ENCODE results near the gene SYNGR1.
"Not testable (repeated sequence)": the region's sequence is repeated elsewhere in the genome, so short reads cannot be mapped to it uniquely, and the experiment has no call there.

Gene SYNGR1

GRCh38 chr22:39349506-39349966 lies 255 bp upstream of the SYNGR1 start:
- in situ Hi-C loops (cut with HindIII; ENCODE audit: low sequenced_read_pairs): no loop called here

GRCh38 chr22:39350757-39351688 lies 1.2 kb downstream of the SYNGR1 start:
- in situ Hi-C loops (cut with HindIII; ENCODE audit: low sequenced_read_pairs): loop anchor here (5.0 kb wide), 1 partner anchor 34 kb away; the partner anchor contains the start of gene RPL3

- in situ Hi-C loops (cut with HindIII; ENCODE audit: low sequenced_read_pairs): loop anchor here (5.0 kb wide), 1 partner anchor 34 kb away; the partner anchor contains the start of gene RPL3
Measured at GRCh38 chr22:39351689-39352214, 2.0 kb downstream of the SYNGR1 start.

- in situ Hi-C loops (cut with HindIII; ENCODE audit: low sequenced_read_pairs): loop anchor here (5.0 kb wide), 1 partner anchor 35 kb away; the partner anchor contains the start of gene RPL3
Measured at GRCh38 chr22:39352306-39352891, 2.6 kb downstream of the SYNGR1 start.

GRCh38 chr22:39353346-39353745 lies 3.6 kb downstream of the SYNGR1 start:
- in situ Hi-C loops (cut with HindIII; ENCODE audit: low sequenced_read_pairs): loop anchor here (5.0 kb wide), 1 partner anchor 36 kb away; the partner anchor contains the start of gene RPL3

- in situ Hi-C loops (cut with HindIII; ENCODE audit: low sequenced_read_pairs): no loop called here
Measured at GRCh38 chr22:39355080-39355479, 5.3 kb downstream of the SYNGR1 start.

- in situ Hi-C loops (cut with HindIII; ENCODE audit: low sequenced_read_pairs): not testable (repeated sequence)
Measured at GRCh38 chr22:39355805-39356204, 6.0 kb downstream of the SYNGR1 start.

- in situ Hi-C loops (cut with HindIII; ENCODE audit: low sequenced_read_pairs): no loop called here
Measured at GRCh38 chr22:39356464-39356863, 6.7 kb downstream of the SYNGR1 start.

GRCh38 chr22:39357110-39358108 lies 7.6 kb downstream of the SYNGR1 start:
- in situ Hi-C loops (cut with HindIII; ENCODE audit: low sequenced_read_pairs): not testable (repeated sequence)

GRCh38 chr22:39358197-39358596 lies 8.4 kb downstream of the SYNGR1 start:
- in situ Hi-C loops (cut with HindIII; ENCODE audit: low sequenced_read_pairs): not testable (repeated sequence)

GRCh38 chr22:39359659-39360195 lies 9.9 kb downstream of the SYNGR1 start:
- in situ Hi-C loops (cut with HindIII; ENCODE audit: low sequenced_read_pairs): no loop called here

- in situ Hi-C loops (cut with HindIII; ENCODE audit: low sequenced_read_pairs): no loop called here
Measured at GRCh38 chr22:39360242-39360641, 10.5 kb downstream of the SYNGR1 start.

GRCh38 chr22:39360674-39361413 lies 11.1 kb downstream of the SYNGR1 start:
- in situ Hi-C loops (cut with HindIII; ENCODE audit: low sequenced_read_pairs): no loop called here

GRCh38 chr22:39361496-39361895 lies 11.7 kb downstream of the SYNGR1 start:
- in situ Hi-C loops (cut with HindIII; ENCODE audit: low sequenced_read_pairs): no loop called here

GRCh38 chr22:39362271-39362670 lies 12.5 kb downstream of the SYNGR1 start:
- in situ Hi-C loops (cut with HindIII; ENCODE audit: low sequenced_read_pairs): no loop called here

- in situ Hi-C loops (cut with HindIII; ENCODE audit: low sequenced_read_pairs): no loop called here
Measured at GRCh38 chr22:39362932-39363331, 13.1 kb downstream of the SYNGR1 start.

- in situ Hi-C loops (cut with HindIII; ENCODE audit: low sequenced_read_pairs): no loop called here
Measured at GRCh38 chr22:39363751-39364515, 14.1 kb downstream of the SYNGR1 start.

GRCh38 chr22:39364714-39365491 lies 15.1 kb downstream of the SYNGR1 start:
- in situ Hi-C loops (cut with HindIII; ENCODE audit: low sequenced_read_pairs): no loop called here

All from endothelial cell of hepatic sinusoid (primary cell).